Activated CD4-positive, alpha-beta memory T cell treated with anti-CD3 and anti-CD28 coated beads, Interleukin-2, amount 10 ng/mL, durations not matched to agents 7 days and 5 days (primary cell): ENCODE results near the gene C1QBP. TPM values are rescaled to one million over a fixed set of nuclear protein-coding genes. Genes with fewer than 3 reads are reported as not detected.
"Not testable (repeated sequence)": the region's sequence is repeated elsewhere in the genome, so short reads cannot be mapped to it uniquely, and the experiment has no call there.

ENCODE experiments used
- CTCF ChIA-PET: fragments of 350-600 bp; sonication (Branson Sonifier 250); formaldehyde crosslinking; loops from one replicate; lab custom pipeline; 2021; ENCODE audit warnings: antibody characterized with exemption, inconsistent platforms; lab: Charles Lee
- POLR2A ChIA-PET: fragments of 350-600 bp; sonication (Branson Sonifier 250); formaldehyde crosslinking; loops from one replicate; lab custom pipeline; 2021; ENCODE audit warnings: antibody characterized with exemption; lab: Charles Lee
- DNase-seq: peaks from one replicate; pipeline ENCODE4 v3.0.0-alpha.2; 2020
- H3K27ac Mint-ChIP-seq: one replicate; pipeline ENCODE4 v1.8.0; 2021; ENCODE audit warnings: mild to moderate bottlenecking, mixed read lengths
- H3K27me3 Mint-ChIP-seq: one replicate; pipeline ENCODE4 v1.8.0; 2021; ENCODE audit warnings: mixed read lengths
- H3K36me3 Mint-ChIP-seq: one replicate; pipeline ENCODE4 v1.8.0; 2021; ENCODE audit warnings: low read depth, mixed read lengths
- H3K4me1 Mint-ChIP-seq: one replicate; pipeline ENCODE4 v1.8.0; 2021; ENCODE audit warnings: mixed read lengths
- H3K4me3 Mint-ChIP-seq: one replicate; pipeline ENCODE4 v1.8.0; 2021; ENCODE audit warnings: mild to moderate bottlenecking, mixed read lengths
- H3K9me3 Mint-ChIP-seq: one replicate; pipeline ENCODE4 v1.8.0; 2021; ENCODE audit warnings: mixed read lengths
- total RNA-seq, 2 experiments: library from RNA; stranded (reverse); gene quantifications; one replicate each; pipeline ENCODE4 v1.2.3, GENCODE V29; 2021

The C1QBP gene
- total RNA-seq, 2 experiments from 2014 or later: 123 TPM

GRCh38 chr17:5431234-5431633 is 7.7 kb downstream of the C1QBP start:
- not testable (repeated sequence) for H3K27ac Mint-ChIP-seq, H3K27me3 Mint-ChIP-seq, H3K4me3 Mint-ChIP-seq, DNase-seq, H3K9me3 Mint-ChIP-seq
- ChIA-PET POLR2A (interaction anchor here (7.4 kb wide), 1 partner anchor 12 kb away, joined by 35 read pairs; the partner anchor contains the start of genes NUP88 and RPAIN), CTCF (interaction anchor here (0.9 to 1.9 kb wide), 2 partner anchors 8 to 39 kb away, joined by 3 to 7 read pairs; partner anchors contain the start of gene C1QBP)
- Mint-ChIP-seq H3K4me1 (peaks cover 18% of the 10 kb centered on the region), H3K36me3 (peaks cover 74% of the 10 kb centered on the region)

- ChIA-PET POLR2A (interaction anchor here (7.4 kb wide), 1 partner anchor 12 kb away, joined by 35 read pairs; the partner anchor contains the start of genes NUP88 and RPAIN), CTCF (interaction anchor here (0.9 to 1.9 kb wide), 2 partner anchors 9 to 39 kb away, joined by 3 to 7 read pairs; partner anchors contain the start of gene C1QBP)
- Mint-ChIP-seq H3K27ac (peak overlapping the region; percentile 46), H3K4me3 (no peak overlapping the region), H3K27me3 (no peaks in the 10 kb centered on the region), H3K4me1 (peaks cover 14% of the 10 kb centered on the region), H3K36me3 (peaks cover 78% of the 10 kb centered on the region), H3K9me3 (no peaks in the 10 kb centered on the region)
- DNase-seq: no peak
Observed at GRCh38 chr17:5430413-5430999, 8.4 kb downstream of the C1QBP start.

GRCh38 chr17:5429191-5429887 is 9.6 kb downstream of the C1QBP start:
- Mint-ChIP-seq H3K4me3 (no peak overlapping the region), H3K27ac (peak overlapping the region; percentile 9), H3K36me3 (peaks cover 78% of the 10 kb centered on the region), H3K27me3 (no peaks in the 10 kb centered on the region), H3K9me3 (no peaks in the 10 kb centered on the region), H3K4me1 (peaks cover 10% of the 10 kb centered on the region)
- no peak for DNase-seq
- ChIA-PET POLR2A (interaction anchor here (0.9 to 7.4 kb wide), 2 partner anchors 11 to 39 kb away, joined by 3 to 35 read pairs; partner anchors contain the start of genes DHX33, NUP88 and RPAIN), CTCF (interaction anchor here (0.6 kb wide), 1 partner anchor 183 kb away, joined by 5 read pairs; no protein-coding TSS in a partner anchor)

GRCh38 chr17:5425826-5426225 is 13.1 kb downstream of the C1QBP start:
- peaks cover 26% of the 10 kb centered on the region for H3K4me1 Mint-ChIP-seq
- POLR2A ChIA-PET: interaction anchor here (3.0 kb wide), 1 partner anchor 11 kb away, joined by 12 read pairs; no protein-coding TSS in a partner anchor
- no peaks in the 10 kb centered on the region for H3K27me3 Mint-ChIP-seq
- H3K4me3 Mint-ChIP-seq: no peak overlapping the region
- H3K27ac Mint-ChIP-seq: no peak overlapping the region
- peaks cover 67% of the 10 kb centered on the region for H3K36me3 Mint-ChIP-seq
- no peak for DNase-seq
- CTCF ChIA-PET: interaction anchor here (0.6 to 3.6 kb wide), 2 partner anchors 14 to 26 kb away, joined by 4 to 25 read pairs; partner anchors contain the start of gene C1QBP
- H3K9me3 Mint-ChIP-seq: no peaks in the 10 kb centered on the region

- Mint-ChIP-seq H3K4me1 (peaks cover 29% of the 10 kb centered on the region), H3K36me3 (peaks cover 65% of the 10 kb centered on the region), H3K27me3 (no peaks in the 10 kb centered on the region), H3K27ac (no peak overlapping the region), H3K4me3 (no peak overlapping the region), H3K9me3 (no peaks in the 10 kb centered on the region)
- DNase-seq: no peak
- ChIA-PET POLR2A (interaction anchor here (1.6 to 2.7 kb wide), 2 partner anchors 12 to 14 kb away, joined by 5 to 10 read pairs; partner anchors contain the start of gene C1QBP), CTCF (interaction anchor here (1.4 to 3.6 kb wide), 2 partner anchors 13 to 15 kb away, joined by 5 to 25 read pairs; partner anchors contain the start of gene C1QBP)
Observed at GRCh38 chr17:5424909-5425308, 14.0 kb downstream of the C1QBP start.

- no peak overlapping the region for H3K27ac Mint-ChIP-seq
Observed at GRCh38 chr17:5422505-5422904, 16.4 kb downstream of the C1QBP start.

GRCh38 chr17:5419959-5420653 is 18.8 kb downstream of the C1QBP start, which contains the start of gene RPAIN:
TSS of gene RPAIN (plus strand) at chr17:5420182. CDS start at chr17:5420211, 29 bp downstream.
- DNase-seq: peak; percentile 90
- POLR2A ChIA-PET: interaction anchor here (0.9 to 3.6 kb wide), 20 partner anchors 10 to 1221 kb away, joined by 3 to 77 read pairs (median 4); partner anchors contain the start of genes C1QBP, DERL2, DHX33 and MIS12
- CTCF ChIA-PET: interaction anchor here (1.3 to 3.6 kb wide), 2 partner anchors 15 to 20 kb away, joined by 5 to 37 read pairs; partner anchors contain the start of gene C1QBP
- peaks cover 48% of the 10 kb centered on the region for H3K4me1 Mint-ChIP-seq
- H3K27ac Mint-ChIP-seq: peak within 1 kb of the TSS; percentile 99
- no peaks in the 10 kb centered on the region for H3K27me3 Mint-ChIP-seq
- peaks cover 48% of the 10 kb centered on the region for H3K36me3 Mint-ChIP-seq
- peak within 1 kb of the TSS; percentile 99 for H3K4me3 Mint-ChIP-seq
- no peaks in the 10 kb centered on the region for H3K9me3 Mint-ChIP-seq

More at GRCh38 chr17:5422505-5422904, 16.4 kb downstream of the C1QBP start:
- ChIA-PET POLR2A (interaction anchor here (0.9 to 1.5 kb wide), 3 partner anchors 9 to 18 kb away, joined by 3 to 5 read pairs (median 3); partner anchors contain the start of gene C1QBP), CTCF (interaction anchor here (1.1 to 3.6 kb wide), 2 partner anchors 15 to 17 kb away, joined by 3 to 25 read pairs; partner anchors contain the start of gene C1QBP)
- Mint-ChIP-seq H3K27me3 (no peaks in the 10 kb centered on the region), H3K4me3 (no peak overlapping the region), H3K4me1 (peaks cover 38% of the 10 kb centered on the region), H3K36me3 (peaks cover 51% of the 10 kb centered on the region), H3K9me3 (no peaks in the 10 kb centered on the region)
- no peak for DNase-seq

GRCh38 chr17:5419356-5419958 is 19.5 kb downstream of the C1QBP start, which contains the start of gene NUP88:
TSS of gene NUP88 (minus strand) at chr17:5419662. CDS start at chr17:5419650, 12 bp downstream.
- CTCF ChIA-PET: interaction anchor here (1.3 to 3.6 kb wide), 2 partner anchors 16 to 20 kb away, joined by 5 to 37 read pairs; partner anchors contain the start of gene C1QBP
- peaks cover 43% of the 10 kb centered on the region for H3K36me3 Mint-ChIP-seq
- POLR2A ChIA-PET: interaction anchor here (0.8 to 3.6 kb wide), 23 partner anchors 9 to 1276 kb away, joined by 3 to 77 read pairs (median 5); partner anchors contain the start of genes C1QBP, CYB5D2, DERL2 and DHX33

GRCh38 chr17:5418858-5419355 is 20.0 kb downstream of the C1QBP start:
- Mint-ChIP-seq H3K9me3 (no peaks in the 10 kb centered on the region), H3K4me1 (peaks cover 46% of the 10 kb centered on the region), H3K27me3 (no peaks in the 10 kb centered on the region), H3K36me3 (peaks cover 47% of the 10 kb centered on the region), H3K4me3 (peak overlapping the region; percentile 99), H3K27ac (peak overlapping the region; percentile 99)
- peak; percentile 69 for DNase-seq
- POLR2A ChIA-PET: interaction anchor here (0.8 to 3.6 kb wide), 23 partner anchors 9 to 1275 kb away, joined by 3 to 77 read pairs (median 5); partner anchors contain the start of genes C1QBP, CYB5D2, DERL2 and DHX33
- CTCF ChIA-PET: interaction anchor here (1.3 to 3.6 kb wide), 2 partner anchors 17 to 21 kb away, joined by 5 to 37 read pairs; partner anchors contain the start of gene C1QBP

More at GRCh38 chr17:5419356-5419958, 19.5 kb downstream of the C1QBP start, which contains the start of gene NUP88:
- Mint-ChIP-seq H3K4me3 (peak within 1 kb of the TSS; percentile 99), H3K27ac (peak within 1 kb of the TSS; percentile 99), H3K27me3 (no peaks in the 10 kb centered on the region), H3K9me3 (no peaks in the 10 kb centered on the region), H3K4me1 (peaks cover 45% of the 10 kb centered on the region)
- DNase-seq: peak; percentile 97

- Mint-ChIP-seq H3K4me3 (peak overlapping the region; percentile 56), H3K27ac (no peak overlapping the region), H3K27me3 (no peaks in the 10 kb centered on the region), H3K9me3 (no peaks in the 10 kb centered on the region), H3K4me1 (peaks cover 54% of the 10 kb centered on the region), H3K36me3 (peaks cover 55% of the 10 kb centered on the region)
- no peak for DNase-seq
- ChIA-PET CTCF (interaction anchor here (3.6 kb wide), 1 partner anchor 23 kb away, joined by 37 read pairs; the partner anchor contains the start of gene C1QBP), POLR2A (interaction anchor here (0.8 to 3.6 kb wide), 2 partner anchors 21 to 134 kb away, joined by 4 to 77 read pairs; partner anchors contain the start of gene C1QBP)
Observed at GRCh38 chr17:5416901-5417300, 22.1 kb downstream of the C1QBP start.

GRCh38 chr17:5413682-5414081 is 25.3 kb downstream of the C1QBP start:
- Mint-ChIP-seq H3K27me3 (no peaks in the 10 kb centered on the region), H3K9me3 (no peaks in the 10 kb centered on the region), H3K36me3 (peaks cover 59% of the 10 kb centered on the region), H3K4me3 (no peak overlapping the region), H3K27ac (no peak overlapping the region), H3K4me1 (peaks cover 56% of the 10 kb centered on the region)
- CTCF ChIA-PET: interaction anchor here (1.2 to 3.7 kb wide), 2 partner anchors 10 to 25 kb away, joined by 4 to 20 read pairs; partner anchors contain the start of gene C1QBP
- POLR2A ChIA-PET: interaction anchor here (1.0 to 1.5 kb wide), 3 partner anchors 10 to 25 kb away, joined by 3 to 4 read pairs (median 3); partner anchors contain the start of gene C1QBP
- DNase-seq: no peak
